GM19455 (cell line): ENCODE measurements around the gene RPGR.
A peak's percentile ranks its signal among the peaks of the same experiment; 100 is the strongest.

ENCODE experiments used
- ATAC-seq: cut with Tn5 transposase; IDR thresholded peaks from one replicate; pipeline ENCODE4 v1.9.1; 2021; ENCODE audit not compliant: unreplicated experiment

The RPGR gene, protein sequence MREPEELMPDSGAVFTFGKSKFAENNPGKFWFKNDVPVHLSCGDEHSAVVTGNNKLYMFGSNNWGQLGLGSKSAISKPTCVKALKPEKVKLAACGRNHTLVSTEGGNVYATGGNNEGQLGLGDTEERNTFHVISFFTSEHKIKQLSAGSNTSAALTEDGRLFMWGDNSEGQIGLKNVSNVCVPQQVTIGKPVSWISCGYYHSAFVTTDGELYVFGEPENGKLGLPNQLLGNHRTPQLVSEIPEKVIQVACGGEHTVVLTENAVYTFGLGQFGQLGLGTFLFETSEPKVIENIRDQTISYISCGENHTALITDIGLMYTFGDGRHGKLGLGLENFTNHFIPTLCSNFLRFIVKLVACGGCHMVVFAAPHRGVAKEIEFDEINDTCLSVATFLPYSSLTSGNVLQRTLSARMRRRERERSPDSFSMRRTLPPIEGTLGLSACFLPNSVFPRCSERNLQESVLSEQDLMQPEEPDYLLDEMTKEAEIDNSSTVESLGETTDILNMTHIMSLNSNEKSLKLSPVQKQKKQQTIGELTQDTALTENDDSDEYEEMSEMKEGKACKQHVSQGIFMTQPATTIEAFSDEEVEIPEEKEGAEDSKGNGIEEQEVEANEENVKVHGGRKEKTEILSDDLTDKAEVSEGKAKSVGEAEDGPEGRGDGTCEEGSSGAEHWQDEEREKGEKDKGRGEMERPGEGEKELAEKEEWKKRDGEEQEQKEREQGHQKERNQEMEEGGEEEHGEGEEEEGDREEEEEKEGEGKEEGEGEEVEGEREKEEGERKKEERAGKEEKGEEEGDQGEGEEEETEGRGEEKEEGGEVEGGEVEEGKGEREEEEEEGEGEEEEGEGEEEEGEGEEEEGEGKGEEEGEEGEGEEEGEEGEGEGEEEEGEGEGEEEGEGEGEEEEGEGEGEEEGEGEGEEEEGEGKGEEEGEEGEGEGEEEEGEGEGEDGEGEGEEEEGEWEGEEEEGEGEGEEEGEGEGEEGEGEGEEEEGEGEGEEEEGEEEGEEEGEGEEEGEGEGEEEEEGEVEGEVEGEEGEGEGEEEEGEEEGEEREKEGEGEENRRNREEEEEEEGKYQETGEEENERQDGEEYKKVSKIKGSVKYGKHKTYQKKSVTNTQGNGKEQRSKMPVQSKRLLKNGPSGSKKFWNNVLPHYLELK

DNA sequence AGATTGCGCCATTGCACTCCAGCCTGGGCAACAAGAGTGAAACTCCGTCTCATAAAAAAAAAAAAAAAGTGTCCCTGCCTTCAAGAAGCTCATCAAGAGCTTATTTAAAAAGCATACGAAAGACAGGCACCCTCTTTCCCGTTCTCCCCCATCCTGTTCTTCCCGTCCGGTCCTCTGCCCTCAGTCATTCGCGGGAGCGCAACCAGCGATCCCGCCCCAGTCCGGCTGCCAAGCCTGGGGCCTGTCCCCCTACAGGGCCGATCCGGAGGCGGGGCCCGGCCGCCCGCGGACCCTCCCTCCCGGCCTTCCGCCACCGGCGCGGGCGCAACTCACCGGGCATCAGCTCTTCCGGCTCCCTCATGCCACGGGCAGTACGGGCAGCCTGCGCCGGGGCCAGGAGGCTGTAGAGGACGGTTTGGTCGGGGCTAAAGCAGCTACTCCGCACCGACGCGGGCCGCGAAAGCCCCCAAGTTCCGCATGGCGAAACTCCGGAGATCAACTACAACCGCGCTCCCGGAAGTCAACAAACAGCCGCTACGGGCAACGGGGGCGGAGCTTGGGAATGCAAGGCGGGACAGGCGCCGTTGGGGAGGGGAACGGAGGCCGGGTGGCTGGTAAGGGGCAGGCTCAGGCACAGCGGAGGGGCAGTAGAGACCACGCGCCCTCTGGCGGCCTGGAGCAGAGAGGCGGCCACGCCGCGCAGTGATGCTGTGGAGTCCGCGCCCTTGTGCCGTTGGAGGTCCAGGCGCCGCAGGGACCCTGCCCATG, at the start of gene RPGR:
Gene RPGR (minus strand): TSS at position 503 of the 768 bp plus-strand sequence. CDS start 142 bp downstream, at position 361.
- ATAC-seq: peak; percentile 95

DNA sequence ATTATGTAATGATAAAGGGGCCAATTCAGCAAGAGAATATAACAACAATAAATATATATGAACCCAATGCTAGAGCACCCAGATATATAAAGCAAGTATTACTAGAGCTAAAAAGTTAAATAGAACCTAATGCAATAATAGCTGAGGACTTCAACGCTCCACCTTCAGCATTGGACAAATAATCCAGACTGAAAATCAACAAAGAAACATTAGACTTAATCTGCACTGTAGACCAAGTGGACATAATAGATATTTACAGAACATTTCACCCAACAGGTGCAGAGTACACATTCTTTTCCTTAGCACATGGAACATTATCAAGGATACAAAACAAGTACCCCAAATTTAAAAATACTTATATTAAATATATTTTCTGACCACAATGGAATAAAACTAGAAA, 49.4 kb upstream of the RPGR start:
- ATAC-seq: no peak

DNA sequence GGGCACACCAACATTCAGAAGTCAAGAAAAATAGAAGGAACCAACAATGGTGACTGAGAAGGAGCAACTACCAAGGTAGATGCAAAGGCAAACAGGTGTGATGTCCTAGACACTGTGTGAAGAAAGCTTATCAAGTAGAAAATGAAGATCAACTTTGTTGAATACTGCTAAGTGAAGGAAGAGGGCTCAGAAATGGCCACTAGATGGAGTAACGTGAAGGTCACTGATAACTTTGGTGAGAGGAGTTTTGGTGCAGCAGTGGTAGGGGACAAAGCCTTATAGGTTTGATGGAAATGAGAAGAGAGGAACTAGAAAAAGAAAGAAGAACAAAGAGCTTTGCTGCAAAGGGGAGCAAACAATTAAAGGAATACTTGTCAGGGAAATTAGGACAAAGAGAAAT, 48.6 kb upstream of the RPGR start:
- ATAC-seq: no peak

DNA sequence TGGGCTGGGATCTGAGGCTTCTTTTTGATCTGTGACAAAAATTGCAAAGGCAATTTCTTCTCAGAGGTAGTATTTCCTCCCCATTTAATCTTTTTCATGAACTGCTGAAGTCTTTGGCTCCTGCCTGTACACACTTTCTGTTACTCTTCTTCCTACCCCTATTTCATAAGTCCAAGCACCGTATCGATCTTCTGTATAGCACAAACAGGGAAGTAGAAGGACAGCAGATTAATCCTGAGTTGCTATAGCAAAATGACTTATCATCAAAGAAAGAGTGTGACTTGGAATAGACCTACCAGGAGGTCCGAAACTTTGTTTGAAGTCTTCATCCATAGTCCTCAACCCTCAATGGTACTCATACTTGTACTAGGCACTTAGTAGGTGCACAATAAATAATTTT, 47.1 kb upstream of the RPGR start:
- ATAC-seq: no peak

DNA sequence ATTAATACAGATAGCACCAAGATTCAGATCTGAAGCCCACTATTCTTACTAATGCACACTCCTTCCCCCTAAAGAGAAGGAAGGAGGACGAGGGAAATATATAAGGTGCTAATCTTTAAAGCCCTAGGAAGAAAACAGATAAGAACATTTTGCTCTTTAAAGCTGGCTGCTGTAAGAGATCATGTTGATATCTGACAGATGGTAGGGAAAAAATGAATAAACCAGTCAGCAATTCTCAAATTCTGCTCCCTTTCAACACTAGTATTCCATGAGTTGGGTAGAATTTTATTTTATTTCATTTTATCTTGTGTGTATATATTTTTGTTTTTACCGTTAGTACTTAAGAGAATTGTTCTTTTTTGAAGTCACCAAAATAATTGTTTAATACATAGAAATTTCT, 44.3 kb upstream of the RPGR start:
- ATAC-seq: no peak

DNA sequence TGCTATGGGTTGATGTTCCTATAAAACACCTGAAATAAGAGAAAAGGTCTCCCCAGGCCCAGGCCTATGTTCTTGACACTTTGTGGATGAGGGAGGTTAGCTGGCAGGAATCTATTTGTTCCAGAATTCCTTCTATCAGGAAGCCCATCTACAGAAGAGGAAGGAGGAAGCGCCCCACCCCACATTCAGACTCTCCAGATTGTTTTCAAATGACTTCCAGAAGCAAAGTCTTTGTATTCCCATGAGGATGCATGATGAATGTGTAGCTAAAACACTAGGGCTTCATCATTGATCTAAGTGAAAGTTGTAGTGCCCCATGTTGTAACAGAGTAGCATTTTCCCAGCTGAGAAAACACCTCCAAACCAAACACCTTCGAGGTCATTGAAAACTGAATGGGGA, 41.5 kb upstream of the RPGR start:
- no peak for ATAC-seq

DNA sequence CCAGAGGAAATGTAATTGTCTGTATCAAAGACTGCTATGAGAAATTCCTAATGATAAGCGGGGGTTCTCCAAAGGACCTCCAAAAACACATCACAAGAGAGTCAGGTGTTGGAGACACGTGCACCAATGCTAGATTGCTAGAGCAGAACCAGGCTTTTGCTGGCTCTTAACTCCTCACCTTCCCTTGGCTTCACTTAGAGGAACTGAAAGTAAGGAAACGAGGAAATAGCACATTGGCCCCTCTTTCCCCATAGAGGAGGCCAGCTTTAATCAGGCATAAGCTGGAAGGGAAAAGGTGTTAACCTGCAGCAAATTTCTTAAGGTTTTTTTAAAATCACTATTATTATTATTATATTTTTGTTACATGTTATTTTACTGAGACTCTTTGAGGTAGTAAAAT, 38.6 kb upstream of the RPGR start:
- no peak for ATAC-seq

DNA sequence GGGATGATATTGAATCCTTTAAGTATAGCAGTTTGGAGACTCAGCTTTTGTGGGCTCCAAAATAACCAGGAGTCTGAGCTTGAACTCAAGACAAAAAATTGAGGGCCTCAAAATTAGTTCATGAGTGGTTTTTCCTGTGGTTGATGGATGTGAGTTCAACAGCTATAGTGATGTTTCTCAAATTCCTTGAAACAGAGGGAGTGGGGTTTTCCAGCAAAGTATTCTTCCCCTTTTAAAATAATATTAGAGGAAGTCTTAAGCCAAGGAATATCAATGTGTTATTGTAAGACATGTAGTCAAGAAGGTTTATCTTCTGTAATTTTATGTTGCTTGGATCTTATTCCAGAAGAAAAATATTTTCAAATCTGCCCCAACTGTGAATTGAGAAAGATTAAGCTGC, 35.7 kb upstream of the RPGR start:
- ATAC-seq: no peak

DNA sequence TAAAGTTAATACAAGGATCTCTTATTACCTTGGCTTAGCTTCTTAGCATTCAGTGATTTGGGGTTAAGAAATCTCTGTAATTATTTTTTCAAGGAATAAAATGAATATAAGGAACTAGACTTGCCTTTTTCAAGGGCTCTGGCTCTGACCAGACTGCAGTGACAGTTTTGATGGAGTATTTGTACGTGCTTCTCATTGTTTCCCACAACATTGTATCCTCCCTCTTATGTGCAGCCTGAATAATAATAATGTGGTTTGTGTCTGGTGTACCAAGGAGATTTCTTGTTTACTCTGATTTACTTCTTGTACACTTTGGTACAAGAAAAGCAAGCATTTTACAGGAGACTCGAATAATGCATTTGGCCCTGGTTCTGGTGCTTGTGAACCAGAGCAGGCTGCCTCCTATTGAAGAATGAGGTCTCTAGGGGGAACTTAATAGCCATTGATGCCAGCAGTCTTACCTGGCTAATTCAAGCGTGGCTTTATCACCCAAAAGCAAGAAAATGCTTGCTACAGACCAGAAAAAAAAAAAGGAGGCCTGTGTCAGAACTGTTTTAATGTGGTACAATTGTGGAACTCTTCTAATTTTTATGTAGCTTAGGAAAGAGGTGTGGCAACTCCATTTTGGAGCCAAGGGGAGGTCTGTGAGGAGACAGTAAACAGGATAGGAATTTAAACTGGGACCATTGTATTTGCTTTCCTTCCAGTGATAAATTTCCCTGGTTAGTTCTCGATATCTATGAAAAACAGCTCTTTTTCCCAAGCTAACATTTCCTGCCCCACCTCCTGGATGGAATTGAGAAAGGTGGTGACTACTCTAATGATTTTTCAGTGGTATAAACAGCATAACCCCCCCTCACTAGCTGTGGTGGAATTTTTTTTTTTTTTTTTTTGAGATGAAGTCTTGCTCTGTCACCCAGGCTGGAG, 30.7 kb upstream of the RPGR start:
- ATAC-seq: no peak

DNA sequence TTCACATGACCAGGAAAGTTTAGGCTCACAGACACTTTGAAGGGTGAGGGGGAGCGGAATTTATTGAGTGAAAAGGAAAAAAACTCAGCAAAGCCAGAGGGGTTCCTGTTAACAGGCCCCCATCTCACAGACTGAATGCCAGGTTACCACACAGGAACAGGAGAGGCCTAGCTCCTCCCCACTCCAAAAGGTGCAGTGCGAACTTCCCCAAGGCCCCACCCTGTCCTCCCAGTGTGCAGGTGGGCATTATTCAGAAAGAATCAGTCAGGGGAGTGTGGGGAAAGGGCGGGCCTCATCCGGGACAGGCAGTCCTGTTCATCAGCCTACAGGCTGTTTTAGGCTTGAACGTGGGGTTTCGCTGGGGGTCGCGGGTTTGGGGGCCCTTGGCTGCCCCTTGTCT, 29.1 kb upstream of the RPGR start:
- ATAC-seq: no peak

DNA sequence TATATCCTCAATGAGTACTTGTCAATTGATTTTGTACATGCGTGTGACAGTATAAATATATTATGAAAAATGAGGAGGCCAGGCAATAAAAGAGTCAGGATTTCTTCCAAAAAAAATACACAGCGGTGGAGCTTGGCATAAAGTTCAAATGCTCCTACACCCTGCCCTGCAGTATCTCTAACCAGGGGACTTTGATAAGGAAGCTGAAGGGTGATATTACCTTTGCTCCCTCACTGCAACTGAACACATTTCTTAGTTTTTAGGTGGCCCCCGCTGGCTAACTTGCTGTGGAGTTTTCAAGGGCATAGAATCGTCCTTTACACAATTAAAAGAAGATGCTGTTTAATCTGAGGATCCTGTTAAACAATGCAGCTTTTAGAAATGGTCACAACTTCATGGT, 25.1 kb upstream of the RPGR start, which contains the start of gene OTC:
Gene OTC (plus strand): TSS at position 243 of the 400 bp plus-strand sequence. CDS start 93 bp downstream, at position 336.
- ATAC-seq: no peak

DNA sequence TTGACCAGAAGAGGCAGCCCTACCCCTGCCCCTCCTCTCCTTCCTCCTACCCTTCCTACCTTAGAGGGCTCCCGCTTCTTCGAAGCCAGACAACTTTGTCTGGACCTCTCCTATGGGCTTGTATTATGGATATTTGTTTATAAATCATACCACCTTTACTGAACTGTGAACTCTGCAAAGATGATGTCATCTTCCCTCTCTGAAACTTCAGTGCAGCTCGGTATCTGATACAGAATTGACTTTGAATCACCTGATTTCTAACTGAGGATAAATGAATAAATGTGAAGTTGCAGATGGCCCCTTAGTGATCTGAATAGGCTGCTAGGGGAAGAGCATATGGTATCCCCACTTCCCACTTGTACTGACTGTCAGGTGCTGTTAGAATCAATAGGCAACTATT, 24.0 kb upstream of the RPGR start:
- ATAC-seq: no peak

DNA sequence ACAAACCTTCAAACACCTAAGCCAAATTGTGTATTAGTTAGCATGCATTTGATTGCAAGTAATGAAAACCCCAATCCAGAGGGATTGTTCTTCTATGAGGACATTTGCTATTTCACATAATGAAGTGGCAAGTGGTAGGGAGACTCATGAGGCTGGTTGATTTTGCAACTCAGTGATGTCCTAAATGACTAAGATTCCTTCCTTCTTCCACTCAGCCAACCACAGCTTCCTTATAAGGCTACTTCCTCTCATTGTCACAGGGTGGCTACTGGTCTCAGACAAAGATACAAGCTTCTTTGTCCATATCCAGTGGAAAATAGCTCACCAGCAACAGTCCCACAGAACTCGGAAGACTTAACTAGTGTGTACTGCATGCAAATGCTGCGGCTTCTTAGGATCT, 19.8 kb upstream of the RPGR start:
- ATAC-seq: no peak

DNA sequence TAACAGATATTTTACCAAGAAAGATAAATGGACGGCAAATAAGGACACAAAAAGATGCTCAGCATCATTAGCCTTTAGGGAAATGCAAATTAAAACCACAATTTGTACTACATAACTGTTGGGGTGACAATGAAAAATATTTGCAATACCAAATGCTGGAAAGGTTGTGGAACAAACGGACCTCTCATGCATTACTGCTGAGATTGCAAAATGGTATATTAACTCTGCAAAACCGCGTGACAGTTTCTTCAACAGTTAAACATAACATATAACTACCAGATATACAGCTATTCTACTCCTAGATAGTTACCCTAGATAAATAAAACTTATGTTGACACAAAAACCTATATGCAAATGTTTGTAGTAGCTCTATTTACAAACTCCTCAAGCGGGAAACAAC, 18.8 kb upstream of the RPGR start:
- no peak for ATAC-seq

DNA sequence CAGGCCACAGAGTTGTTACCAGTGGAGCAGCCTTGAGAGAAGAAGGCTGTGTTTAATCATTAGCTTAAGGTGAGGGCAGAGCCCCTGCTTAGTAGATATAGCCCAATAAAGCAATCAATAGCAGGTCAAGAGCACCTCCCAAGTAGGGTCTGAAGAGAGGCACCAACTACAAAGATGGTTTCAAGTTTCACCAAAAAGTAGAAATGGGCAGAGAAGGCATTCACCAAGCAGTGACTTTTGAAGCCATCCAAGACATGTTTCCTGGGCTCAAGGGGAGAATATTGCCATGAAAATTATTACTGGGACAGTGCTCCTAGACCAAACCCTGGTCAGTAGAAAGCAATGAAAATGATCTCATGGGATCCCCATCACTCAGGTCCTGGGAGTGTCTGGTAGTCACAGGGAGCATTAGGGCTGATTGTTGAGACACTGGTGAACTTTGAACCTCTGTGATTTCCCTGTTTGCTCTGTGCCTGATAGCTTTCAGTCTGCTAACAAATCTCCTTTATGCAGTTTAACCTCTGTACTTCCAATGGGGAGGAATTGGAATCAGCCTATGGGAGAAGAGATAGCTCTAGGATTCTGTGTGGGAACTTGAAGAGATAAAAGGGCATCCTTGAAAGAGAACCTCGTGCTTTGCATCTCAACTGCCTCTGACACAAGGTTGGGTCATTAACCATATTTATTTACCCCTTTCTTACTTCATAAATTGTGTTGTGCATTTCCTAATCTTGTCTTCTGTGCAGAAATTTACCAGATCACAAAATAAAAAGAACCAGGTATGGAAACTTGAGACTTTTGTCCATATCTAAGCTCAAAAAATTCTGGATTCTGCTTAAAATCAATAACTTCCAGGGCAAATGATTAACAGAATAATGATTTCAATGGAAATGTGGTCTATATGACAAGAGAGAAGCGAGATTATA, 15.8 kb upstream of the RPGR start:
- ATAC-seq: no peak

DNA sequence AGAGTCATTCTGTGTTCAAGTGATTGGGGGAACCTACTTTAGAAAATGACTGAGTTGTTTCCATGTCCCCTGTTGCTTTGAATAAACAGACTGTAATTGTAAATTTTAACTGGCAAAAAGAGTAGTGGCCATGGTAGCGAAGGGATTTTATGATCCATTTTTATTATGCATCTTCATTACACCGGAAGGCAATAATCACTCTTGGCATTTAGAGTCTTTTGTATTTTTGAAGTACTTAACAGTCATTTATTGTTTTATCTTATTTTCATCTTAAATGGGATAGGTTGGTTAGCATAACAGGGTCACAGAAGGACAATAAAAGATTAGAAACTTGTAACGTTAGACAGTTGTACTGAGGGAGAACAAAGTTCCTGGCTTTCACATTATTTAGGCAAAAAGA, 14.1 kb upstream of the RPGR start:
- ATAC-seq: no peak

DNA sequence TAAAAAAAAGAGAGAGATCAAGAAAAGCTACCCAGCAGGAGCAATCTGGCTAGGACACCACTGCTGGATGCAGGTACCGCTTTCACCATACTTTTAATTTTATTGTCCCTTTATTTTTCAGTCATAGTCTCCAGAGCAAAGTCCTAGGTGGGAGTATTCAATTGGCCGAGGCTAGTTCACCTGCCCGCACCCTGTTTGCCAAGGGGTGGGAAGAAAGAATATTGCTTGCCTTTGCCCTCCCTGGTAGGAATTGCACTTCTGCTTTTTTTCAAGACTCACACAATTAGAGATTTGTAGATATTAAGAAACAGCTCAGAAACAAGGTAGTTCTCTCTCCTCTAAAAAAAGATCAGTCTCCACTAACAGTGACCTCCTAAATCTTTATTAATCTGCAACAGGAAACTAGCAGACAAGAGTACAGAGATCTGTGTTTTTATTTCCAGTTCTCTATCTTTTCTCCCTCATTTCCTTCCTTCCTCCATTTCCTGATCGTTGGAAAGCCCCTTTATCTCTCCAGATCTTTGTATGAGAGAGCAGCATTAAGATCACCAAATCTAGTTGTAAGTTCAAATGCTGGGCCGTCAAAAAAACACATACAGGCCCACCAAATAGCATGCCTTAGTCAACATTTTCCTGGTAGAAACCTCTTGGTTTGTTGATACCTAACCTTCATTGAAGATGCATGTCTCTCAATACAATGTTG, 9.4 kb upstream of the RPGR start:
- ATAC-seq: no peak

DNA sequence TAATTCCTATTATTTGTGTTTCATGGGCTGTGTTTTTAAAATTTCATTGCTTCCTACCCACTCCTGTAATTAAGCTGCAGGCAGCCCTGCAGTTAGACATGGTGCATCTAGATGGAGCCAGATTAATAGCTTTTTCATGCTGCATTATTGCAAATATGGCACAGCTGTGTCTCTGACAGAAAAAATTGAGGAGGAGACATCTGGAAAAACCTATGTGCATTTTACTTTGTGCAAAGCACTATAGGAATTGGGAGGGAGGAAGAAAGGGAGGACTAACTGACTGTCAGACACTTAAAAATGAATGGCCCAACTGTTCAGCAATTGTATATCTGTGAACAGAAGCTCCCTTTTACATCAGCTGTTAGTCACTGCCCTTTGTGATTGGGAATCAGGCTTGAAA, 8.1 kb upstream of the RPGR start:
- ATAC-seq: no peak
